BLaER1 (cell line): ENCODE data around the gene EGFLAM.
"Not testable (repeated sequence)": the region's sequence is repeated elsewhere in the genome, so short reads cannot be mapped to it uniquely, and the experiment has no call there.

ENCODE experiments used
- H3K27ac ChIP-seq: shearing (Covaris generic); formaldehyde crosslinking; 2 replicates; pipeline ENCODE4 v1.8.1; 2022
- H3K27me3 ChIP-seq: shearing (Covaris generic); formaldehyde crosslinking; 2 replicates; pipeline ENCODE4 v1.8.1; 2022
- H3K36me3 ChIP-seq: shearing (Covaris generic); formaldehyde crosslinking; 2 replicates; pipeline ENCODE4 v1.8.1; 2022
- H3K4me1 ChIP-seq: shearing (Covaris generic); formaldehyde crosslinking; 2 replicates; pipeline ENCODE4 v1.8.1; 2022
- H3K4me2 ChIP-seq: shearing (Covaris generic); formaldehyde crosslinking; 2 replicates; pipeline ENCODE4 v1.8.1; 2022
- H3K4me3 ChIP-seq: shearing (Covaris generic); formaldehyde crosslinking; 2 replicates; pipeline ENCODE4 v1.8.1; 2022
- H3K9ac ChIP-seq: shearing (Covaris generic); formaldehyde crosslinking; 2 replicates; pipeline ENCODE4 v1.8.1; 2022
- H3K9me3 ChIP-seq: shearing (Covaris generic); formaldehyde crosslinking; 2 replicates; pipeline ENCODE4 v1.8.1; 2022
- H4K20me1 ChIP-seq: shearing (Covaris generic); formaldehyde crosslinking; 2 replicates; pipeline ENCODE4 v1.8.1; 2022
- Cebpa-rat ChIP-seq: shearing (Covaris generic); IDR thresholded peaks from 2 replicates; pipeline ENCODE4 v1.8.1; 2022

EGFLAM gene

DNA sequence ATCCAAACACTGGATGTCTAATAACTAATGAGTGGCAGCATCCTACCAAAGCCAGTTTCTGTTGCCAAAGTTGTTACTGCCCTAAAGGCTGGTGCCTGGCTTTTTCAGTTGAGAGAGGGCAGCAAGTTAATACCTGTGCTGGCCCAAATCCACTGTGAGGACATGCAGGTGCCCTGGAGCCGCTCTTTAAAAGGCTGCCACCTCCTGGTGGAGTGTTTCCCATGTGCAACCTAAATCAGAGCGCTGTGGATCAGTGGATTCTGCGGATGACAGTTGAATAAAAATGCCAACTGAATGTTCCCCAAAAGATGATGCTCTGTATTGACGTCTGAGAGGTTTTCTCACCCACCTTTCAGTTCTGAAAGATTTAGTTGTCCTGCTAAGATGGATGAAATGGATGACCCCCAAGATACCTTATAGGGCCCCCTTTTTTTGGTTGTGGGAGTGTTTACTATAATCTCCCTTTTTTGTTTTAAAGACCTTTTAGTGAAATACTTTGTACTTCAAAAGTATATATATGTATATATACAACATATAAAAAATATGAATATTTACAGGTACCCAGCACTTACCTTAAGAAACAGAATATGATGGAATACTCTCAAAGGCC lies 146.4 kb downstream of the EGFLAM start:
- H3K27ac ChIP-seq: no peak overlapping the region
- no peak for TF ChIP-seq Cebpa-rat

DNA sequence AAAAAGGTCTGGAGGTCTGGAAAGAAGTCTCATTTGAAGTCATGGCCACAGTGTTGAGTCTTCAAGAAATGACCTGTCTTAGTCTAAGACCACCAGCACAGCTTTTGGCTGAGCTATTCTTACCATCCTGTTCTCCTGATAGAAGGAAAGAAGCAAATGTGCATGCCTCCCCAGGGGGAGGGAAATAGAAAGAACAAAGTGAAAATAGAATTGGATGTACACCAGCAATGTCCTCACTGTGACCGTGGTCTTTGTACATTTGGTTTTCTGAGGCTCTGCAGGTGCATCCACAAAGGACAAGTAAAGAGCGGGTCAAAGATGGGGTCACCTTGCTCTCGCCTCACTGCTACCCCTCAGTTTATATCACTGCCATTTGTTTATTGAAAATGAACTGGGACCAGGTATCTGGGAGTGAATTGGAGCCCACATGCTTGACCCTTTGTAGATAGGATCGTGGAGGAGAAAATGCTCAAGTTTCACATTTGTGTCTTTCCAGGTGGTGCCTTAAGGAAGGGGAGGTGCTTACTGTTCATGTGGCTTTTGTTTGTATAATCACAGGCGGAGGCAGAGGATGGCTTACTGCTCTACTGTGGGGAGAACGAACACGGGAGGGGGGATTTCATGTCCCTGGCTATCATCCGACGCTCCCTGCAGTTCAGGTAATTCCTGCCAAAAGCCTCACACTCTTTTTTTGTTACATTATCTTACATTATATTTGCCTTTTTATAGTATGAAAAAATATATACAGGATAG lies 150.3 kb downstream of the EGFLAM start:
- no peaks in the 10 kb centered on the region for H4K20me1 ChIP-seq
- no peak overlapping the region for H3K27ac ChIP-seq
- no peak for TF ChIP-seq Cebpa-rat
- peaks cover 13% of the 10 kb centered on the region for H3K4me1 ChIP-seq
- H3K4me2 ChIP-seq: no peak overlapping the region
- H3K9me3 ChIP-seq: peaks cover 22% of the 10 kb centered on the region
- H3K4me3 ChIP-seq: no peak overlapping the region
- H3K27me3 ChIP-seq: no peaks in the 10 kb centered on the region
- no peak overlapping the region for H3K9ac ChIP-seq
- no peaks in the 10 kb centered on the region for H3K36me3 ChIP-seq

More for the DNA sequence above, 146.4 kb downstream of the EGFLAM start:
- no peak overlapping the region for H3K4me3 ChIP-seq
- no peak overlapping the region; the same call in 1 of the 2 replicates for H3K4me2 ChIP-seq
- peaks cover 22% of the 10 kb centered on the region for H3K9me3 ChIP-seq
- H3K4me1 ChIP-seq: peaks cover 16% of the 10 kb centered on the region
- H4K20me1 ChIP-seq: no peaks in the 10 kb centered on the region
- H3K27me3 ChIP-seq: no peaks in the 10 kb centered on the region
- H3K36me3 ChIP-seq: no peaks in the 10 kb centered on the region
- no peak overlapping the region for H3K9ac ChIP-seq

DNA sequence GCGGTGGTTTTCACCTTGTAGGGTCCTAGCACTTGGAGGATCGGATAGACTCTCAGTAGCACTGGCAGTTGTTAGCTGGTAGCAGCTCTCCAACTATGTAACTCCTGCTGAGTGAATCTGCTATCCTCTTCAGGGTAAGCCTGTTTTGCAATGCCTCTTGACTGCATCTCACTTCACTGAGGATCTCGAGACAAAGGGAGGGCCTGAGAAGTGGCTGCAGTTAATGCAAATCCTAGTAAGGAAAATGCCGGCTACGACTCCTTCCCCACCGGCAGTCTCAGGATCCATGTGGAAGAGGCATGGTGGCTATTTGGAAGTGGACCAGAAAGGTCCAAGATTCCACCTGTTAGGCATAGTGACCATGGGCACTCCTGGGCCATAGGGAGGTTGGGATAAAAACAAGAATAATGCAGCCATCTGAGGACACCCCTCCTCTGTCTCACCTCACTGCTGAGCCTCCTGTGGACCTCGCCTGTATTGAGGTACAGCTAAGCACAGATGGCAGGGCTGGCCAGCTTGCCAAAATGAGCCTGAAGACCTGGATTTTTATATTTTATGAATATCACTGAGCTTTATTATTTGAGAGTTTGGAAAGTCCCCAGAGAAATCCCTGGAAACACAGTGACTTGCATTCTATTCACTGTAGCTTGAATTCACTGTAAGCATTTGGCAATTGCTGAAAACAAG lies 152.1 kb downstream of the EGFLAM start:
- Histone ChIP-seq H3K4me3 (no peak overlapping the region), H3K4me2 (no peak overlapping the region), H3K36me3 (no peaks in the 10 kb centered on the region), H3K9ac (no peak overlapping the region), H4K20me1 (no peaks in the 10 kb centered on the region), H3K9me3 (peaks cover 9% of the 10 kb centered on the region), H3K27me3 (no peaks in the 10 kb centered on the region), H3K27ac (no peak overlapping the region), H3K4me1 (no peaks in the 10 kb centered on the region)
- TF ChIP-seq Cebpa-rat: no peak

DNA sequence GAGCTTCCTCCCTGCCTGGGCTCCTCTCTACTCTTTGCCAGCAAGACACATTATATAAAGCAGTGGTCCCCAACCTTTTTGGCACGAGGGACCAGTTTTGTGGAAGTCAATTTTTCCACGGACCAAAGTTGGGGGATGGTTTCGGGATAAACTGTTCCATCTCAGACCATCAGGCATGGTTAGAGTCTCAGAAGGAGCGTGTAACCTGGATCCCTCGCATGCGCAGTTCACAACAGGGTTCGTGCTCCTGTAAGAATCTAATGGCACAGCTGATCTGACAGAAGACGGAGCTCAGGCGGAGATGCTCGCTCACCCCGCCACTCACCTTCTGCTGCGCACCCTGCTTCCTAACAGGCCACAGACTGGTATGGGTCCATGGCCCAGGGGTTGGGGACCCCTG lies 155.3 kb downstream of the EGFLAM start:
- no peaks in the 10 kb centered on the region for H3K27me3 ChIP-seq
- no peak overlapping the region for H3K9ac ChIP-seq
- TF ChIP-seq Cebpa-rat: no peak
- no peaks in the 10 kb centered on the region for H3K4me1 ChIP-seq
- no peaks in the 10 kb centered on the region for H3K36me3 ChIP-seq
- no peaks in the 10 kb centered on the region for H3K9me3 ChIP-seq
- no peak overlapping the region for H3K27ac ChIP-seq
- no peaks in the 10 kb centered on the region for H4K20me1 ChIP-seq
- no peak overlapping the region for H3K4me2 ChIP-seq
- H3K4me3 ChIP-seq: no peak overlapping the region

DNA sequence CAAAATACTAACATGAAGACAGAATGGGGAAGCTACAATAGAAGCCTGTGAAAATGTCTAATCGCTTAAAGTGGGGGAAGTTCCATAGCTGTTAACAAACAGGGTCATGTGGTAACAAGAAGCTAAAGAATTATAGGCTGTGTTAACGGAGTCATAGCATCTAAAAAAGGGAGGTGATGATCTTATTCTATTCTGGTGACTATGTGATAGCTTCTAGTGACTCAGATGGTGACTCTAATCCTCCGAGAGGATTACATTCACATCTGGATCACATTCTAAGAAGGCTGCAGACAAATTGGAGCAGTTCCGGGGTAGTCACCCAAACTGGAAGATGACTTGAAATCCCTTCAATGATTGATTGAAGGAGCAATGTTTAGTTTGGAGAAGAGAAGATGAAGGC lies 156.0 kb downstream of the EGFLAM start:
- Histone ChIP-seq H3K4me1 (no peaks in the 10 kb centered on the region), H3K4me3 (no peak overlapping the region), H3K36me3 (no peaks in the 10 kb centered on the region), H3K27ac (no peak overlapping the region), H3K27me3 (no peaks in the 10 kb centered on the region), H3K9ac (no peak overlapping the region), H3K4me2 (no peak overlapping the region), H4K20me1 (no peaks in the 10 kb centered on the region), H3K9me3 (no peaks in the 10 kb centered on the region)
- no peak for TF ChIP-seq Cebpa-rat

DNA sequence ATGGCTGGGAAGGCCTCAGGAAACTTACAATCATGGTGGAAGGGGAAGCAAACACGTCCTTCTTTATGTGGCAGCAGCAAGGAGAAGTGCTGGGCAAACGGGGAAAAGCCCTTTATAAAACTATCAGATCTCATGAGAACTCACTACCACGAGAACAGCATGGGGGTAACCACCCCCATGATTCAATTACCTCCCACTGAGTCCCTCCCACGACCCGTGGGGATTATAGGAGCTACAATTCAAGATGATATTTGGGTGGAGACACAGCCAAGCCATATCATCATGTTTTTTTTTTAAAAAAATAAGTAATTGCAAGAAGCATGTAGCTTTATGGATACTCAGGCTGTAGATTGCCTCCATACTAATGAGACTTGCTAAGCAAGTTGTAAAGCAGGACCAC lies 157.4 kb downstream of the EGFLAM start:
- H3K27ac ChIP-seq, H3K4me1 ChIP-seq: not testable (repeated sequence)

DNA sequence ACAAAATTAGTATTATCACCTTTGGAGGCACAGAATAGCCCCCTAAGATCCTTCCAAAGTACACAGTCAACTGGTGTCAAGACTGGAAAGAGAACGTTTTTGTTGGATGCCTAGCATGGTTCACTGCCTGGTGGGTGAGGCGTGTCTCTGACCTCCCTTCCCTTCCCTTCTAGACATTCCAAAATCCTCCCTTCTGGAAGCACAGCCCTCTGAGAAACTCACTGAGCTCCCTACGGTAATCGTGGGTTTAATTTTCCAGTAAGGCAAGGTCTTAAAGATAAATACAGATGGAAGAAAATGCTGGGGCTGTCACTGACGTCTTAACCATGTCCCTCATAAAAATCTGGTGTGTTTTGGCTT lies 159.3 kb downstream of the EGFLAM start:
- H3K36me3 ChIP-seq: no peaks in the 10 kb centered on the region
- no peak for TF ChIP-seq Cebpa-rat
- H3K9me3 ChIP-seq: no peaks in the 10 kb centered on the region
- no peak overlapping the region for H3K4me2 ChIP-seq
- no peak overlapping the region for H3K4me3 ChIP-seq
- H3K27me3 ChIP-seq: no peaks in the 10 kb centered on the region
- peaks cover 18% of the 10 kb centered on the region for H3K4me1 ChIP-seq
- no peaks in the 10 kb centered on the region for H4K20me1 ChIP-seq
- H3K9ac ChIP-seq: no peak overlapping the region
- H3K27ac ChIP-seq: no peak overlapping the region

More for the DNA sequence above, 157.4 kb downstream of the EGFLAM start:
- not testable (repeated sequence) for H3K4me3 ChIP-seq, H3K4me2 ChIP-seq, H3K9me3 ChIP-seq, H3K9ac ChIP-seq, H4K20me1 ChIP-seq, H3K27me3 ChIP-seq, H3K36me3 ChIP-seq

DNA sequence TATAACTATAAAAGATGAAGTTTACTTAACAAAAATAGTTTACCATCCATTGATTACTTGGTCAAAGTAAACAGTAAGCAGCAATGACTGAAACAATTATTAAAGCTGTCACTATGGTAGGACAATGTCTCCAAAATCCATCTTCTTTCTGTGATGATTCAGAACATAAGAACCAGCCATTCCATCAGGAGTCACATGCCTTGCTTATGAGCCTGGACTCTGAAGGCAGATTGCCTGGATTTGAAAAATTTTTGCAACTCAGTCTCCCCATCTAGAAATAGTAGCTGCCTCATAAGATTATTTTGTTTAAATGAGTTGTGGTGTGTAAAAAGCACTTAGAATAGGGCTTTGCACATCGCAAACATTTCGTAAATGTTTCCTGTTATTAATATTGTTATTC lies 161.9 kb downstream of the EGFLAM start:
- H3K4me2 ChIP-seq: peak overlapping the region; percentile 67; the same call in 1 of the 2 replicates

DNA sequence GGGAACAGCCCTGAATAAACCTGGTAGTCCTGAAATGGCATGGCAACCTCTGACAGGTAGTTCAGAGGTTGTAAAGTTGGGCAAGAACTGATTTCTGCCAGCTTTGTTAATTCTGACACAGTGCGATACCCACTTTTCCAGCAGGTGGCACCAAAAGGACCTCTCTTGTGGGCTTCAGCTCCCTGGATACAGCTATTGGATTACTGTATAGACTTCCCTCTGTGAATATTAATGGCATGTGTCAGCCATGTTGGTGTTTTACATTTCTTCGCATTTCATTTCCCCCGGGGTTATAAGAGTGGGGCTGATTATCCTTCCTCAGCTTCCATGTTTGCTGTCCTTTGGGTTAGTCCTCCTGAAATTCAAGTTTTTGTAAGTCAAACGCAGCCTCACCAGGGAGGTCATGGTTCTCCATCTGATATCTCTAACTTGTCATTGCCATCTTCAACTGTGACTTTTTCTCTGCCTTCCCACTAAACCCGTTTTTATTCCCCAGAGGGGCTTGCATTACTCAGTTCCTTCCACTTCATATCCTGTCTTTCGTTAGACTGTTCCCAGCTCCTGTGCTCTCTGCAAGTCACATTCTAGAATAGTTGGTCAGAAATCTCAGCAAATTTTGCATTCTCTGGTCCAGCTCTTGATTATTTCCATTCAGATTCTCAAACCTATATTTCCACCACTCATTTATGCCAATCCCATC lies 162.5 kb downstream of the EGFLAM start:
- Histone ChIP-seq H3K36me3 (no peaks in the 10 kb centered on the region), H3K4me2 (peak overlapping the region; percentile 67), H4K20me1 (no peaks in the 10 kb centered on the region), H3K9me3 (no peaks in the 10 kb centered on the region), H3K9ac (no peak overlapping the region), H3K27me3 (no peaks in the 10 kb centered on the region), H3K4me3 (no peak overlapping the region), H3K27ac (no peak overlapping the region), H3K4me1 (peaks cover 18% of the 10 kb centered on the region)
- no peak for TF ChIP-seq Cebpa-rat

More for the DNA sequence above, 161.9 kb downstream of the EGFLAM start:
- H3K9me3 ChIP-seq: no peaks in the 10 kb centered on the region
- no peak overlapping the region for H3K4me3 ChIP-seq
- H3K27me3 ChIP-seq: no peaks in the 10 kb centered on the region
- no peak overlapping the region for H3K9ac ChIP-seq
- no peaks in the 10 kb centered on the region for H4K20me1 ChIP-seq
- H3K27ac ChIP-seq: no peak overlapping the region
- H3K4me1 ChIP-seq: peaks cover 18% of the 10 kb centered on the region
- no peaks in the 10 kb centered on the region for H3K36me3 ChIP-seq
- no peak for TF ChIP-seq Cebpa-rat

DNA sequence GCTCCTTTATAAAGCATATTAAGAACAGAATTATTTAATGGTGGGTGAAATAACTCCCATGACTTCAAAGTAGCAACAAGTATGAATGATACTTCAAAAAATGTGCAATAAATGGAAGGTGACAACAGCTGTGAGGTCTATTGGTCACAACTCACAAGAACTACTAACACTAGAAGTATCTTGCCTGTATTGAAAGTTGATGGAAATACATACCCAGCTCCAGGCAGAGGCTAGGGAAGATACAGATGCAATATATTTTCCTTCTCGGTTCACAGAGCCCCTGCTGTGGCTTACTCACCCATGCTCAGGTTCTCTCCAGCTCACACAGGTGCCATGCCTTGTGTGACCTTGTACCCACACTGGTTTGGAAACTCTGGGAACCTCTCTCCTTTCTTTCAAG lies 164.3 kb downstream of the EGFLAM start:
- no peaks in the 10 kb centered on the region for H4K20me1 ChIP-seq

More for the DNA sequence above, 164.3 kb downstream of the EGFLAM start:
- Histone ChIP-seq H3K4me2 (no peak overlapping the region), H3K36me3 (no peaks in the 10 kb centered on the region), H3K27ac (no peak overlapping the region), H3K9me3 (no peaks in the 10 kb centered on the region), H3K9ac (no peak overlapping the region), H3K4me1 (peaks cover 29% of the 10 kb centered on the region), H3K4me3 (no peak overlapping the region), H3K27me3 (no peaks in the 10 kb centered on the region)
- TF ChIP-seq Cebpa-rat: no peak
